Measurements from ENCODE around the gene FRMD3. TPM values are rescaled to one million over a fixed set of nuclear protein-coding genes. Genes with fewer than 3 reads are reported as not detected.
A peak's percentile ranks its signal among the peaks of the same experiment; 100 is the strongest.

Gene FRMD3
- total and polyA plus RNA-seq, 8 donors = 1.0 to 3.7 (median 2.3) TPM

GRCh38 chr9:83304686-83305085 is 233.5 kb downstream of the FRMD3 start:
- TF ChIP-seq, protein P1, sequence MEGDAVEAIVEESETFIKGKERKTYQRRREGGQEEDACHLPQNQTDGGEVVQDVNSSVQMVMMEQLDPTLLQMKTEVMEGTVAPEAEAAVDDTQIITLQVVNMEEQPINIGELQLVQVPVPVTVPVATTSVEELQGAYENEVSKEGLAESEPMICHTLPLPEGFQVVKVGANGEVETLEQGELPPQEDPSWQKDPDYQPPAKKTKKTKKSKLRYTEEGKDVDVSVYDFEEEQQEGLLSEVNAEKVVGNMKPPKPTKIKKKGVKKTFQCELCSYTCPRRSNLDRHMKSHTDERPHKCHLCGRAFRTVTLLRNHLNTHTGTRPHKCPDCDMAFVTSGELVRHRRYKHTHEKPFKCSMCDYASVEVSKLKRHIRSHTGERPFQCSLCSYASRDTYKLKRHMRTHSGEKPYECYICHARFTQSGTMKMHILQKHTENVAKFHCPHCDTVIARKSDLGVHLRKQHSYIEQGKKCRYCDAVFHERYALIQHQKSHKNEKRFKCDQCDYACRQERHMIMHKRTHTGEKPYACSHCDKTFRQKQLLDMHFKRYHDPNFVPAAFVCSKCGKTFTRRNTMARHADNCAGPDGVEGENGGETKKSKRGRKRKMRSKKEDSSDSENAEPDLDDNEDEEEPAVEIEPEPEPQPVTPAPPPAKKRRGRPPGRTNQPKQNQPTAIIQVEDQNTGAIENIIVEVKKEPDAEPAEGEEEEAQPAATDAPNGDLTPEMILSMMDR (IDR thresholded peaks at IDR 0.05) = no peak
- peaks cover 0 to 2% of the 10 kb centered on the region in 2 donors for H3K4me1 ChIP-seq
- no peak overlapping the region for H3K27ac ChIP-seq
- H3K9me3 ChIP-seq = no peaks in the 10 kb centered on the region
- ATAC-seq = peak; percentile 78
- intact Hi-C loops (cut with DNase I) = no loop called here
- no peaks in the 10 kb centered on the region for H3K27me3 ChIP-seq
- peak in 3 of 4 donors; percentile 60 to 93 (median 91) for DNase-seq
- H3K4me3 ChIP-seq = no peak overlapping the region
- no peaks in the 10 kb centered on the region for H3K36me3 ChIP-seq

DNA sequence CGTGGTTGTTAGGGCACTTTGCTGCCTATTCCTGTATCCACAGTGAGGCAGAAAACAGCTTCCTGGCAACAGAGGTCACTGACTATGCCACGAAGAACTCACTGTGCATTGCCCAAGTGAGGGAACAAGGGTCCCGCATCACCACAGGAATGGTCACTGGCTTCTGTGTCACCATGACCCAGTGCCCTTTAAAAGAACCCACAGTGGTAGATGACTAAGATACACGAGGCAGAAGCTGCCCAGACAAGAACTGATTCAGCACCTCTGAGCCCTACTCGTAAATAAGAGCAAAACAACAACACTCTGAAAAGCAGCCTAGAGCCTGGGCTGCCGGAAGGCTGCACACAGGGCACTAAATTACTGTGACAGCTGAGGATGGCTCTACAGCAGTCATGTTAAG is 238.6 kb downstream of the FRMD3 start:
- ATAC-seq = peak; percentile 49
- Histone ChIP-seq H3K27ac (peak overlapping the region in 1 of 2 donors; percentile 21), H3K4me3 (no peak overlapping the region), H3K4me1 (no peaks in the 10 kb centered on the region), H3K9me3 (no peaks in the 10 kb centered on the region), H3K36me3 (peaks cover 0 to 12% of the 10 kb centered on the region in 2 donors), H3K27me3 (no peaks in the 10 kb centered on the region)
- TF ChIP-seq, protein P1 (IDR thresholded peaks at IDR 0.05) = no peak
- peak in 1 of 4 donors; percentile 42 for DNase-seq
- intact Hi-C loops (cut with DNase I) = no loop called here

- no peaks in the 10 kb centered on the region for H3K9me3 ChIP-seq
- H3K4me1 ChIP-seq = no peaks in the 10 kb centered on the region
- peaks cover 0 to 12% of the 10 kb centered on the region in 2 donors for H3K36me3 ChIP-seq
- no peak overlapping the region for H3K4me3 ChIP-seq
- H3K27me3 ChIP-seq = no peaks in the 10 kb centered on the region
- intact Hi-C loops (cut with DNase I) = no loop called here
- TF ChIP-seq, protein P1 (IDR thresholded peaks at IDR 0.05) = no peak
- DNase-seq (no peak), ATAC-seq (no peak)
- peak overlapping the region in 1 of 2 donors; percentile 21 for H3K27ac ChIP-seq
Observed at GRCh38 chr9:83299094-83299493, 239.1 kb downstream of the FRMD3 start.

DNA sequence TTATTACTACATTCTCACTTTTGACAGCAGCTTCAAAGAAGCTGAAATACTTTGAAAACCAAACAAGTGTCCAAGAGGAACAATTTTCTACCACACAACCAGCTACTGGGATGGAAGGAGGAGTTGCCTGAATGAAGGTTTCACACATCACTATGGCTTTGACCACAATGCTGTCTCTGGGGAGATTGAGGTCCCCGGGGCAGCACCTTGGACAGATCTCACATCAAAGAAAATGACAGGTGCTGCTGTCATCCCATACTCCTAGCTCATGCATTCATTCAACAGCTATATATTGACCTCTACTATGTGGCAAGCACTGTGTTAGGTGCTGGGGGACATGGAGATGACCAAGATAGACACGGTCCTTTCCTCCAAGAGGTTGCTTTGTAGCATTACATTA is 242.1 kb downstream of the FRMD3 start:
- no peaks in the 10 kb centered on the region for H3K9me3 ChIP-seq
- TF ChIP-seq, protein P1 (IDR thresholded peaks at IDR 0.05) = no peak
- DNase-seq (no peak), ATAC-seq (no peak)
- peaks cover 0 to 12% of the 10 kb centered on the region in 2 donors for H3K36me3 ChIP-seq
- H3K27me3 ChIP-seq = no peaks in the 10 kb centered on the region
- no peak overlapping the region for H3K27ac ChIP-seq
- H3K4me1 ChIP-seq = no peaks in the 10 kb centered on the region
- intact Hi-C loops (cut with DNase I) = no loop called here
- no peak overlapping the region for H3K4me3 ChIP-seq

DNA sequence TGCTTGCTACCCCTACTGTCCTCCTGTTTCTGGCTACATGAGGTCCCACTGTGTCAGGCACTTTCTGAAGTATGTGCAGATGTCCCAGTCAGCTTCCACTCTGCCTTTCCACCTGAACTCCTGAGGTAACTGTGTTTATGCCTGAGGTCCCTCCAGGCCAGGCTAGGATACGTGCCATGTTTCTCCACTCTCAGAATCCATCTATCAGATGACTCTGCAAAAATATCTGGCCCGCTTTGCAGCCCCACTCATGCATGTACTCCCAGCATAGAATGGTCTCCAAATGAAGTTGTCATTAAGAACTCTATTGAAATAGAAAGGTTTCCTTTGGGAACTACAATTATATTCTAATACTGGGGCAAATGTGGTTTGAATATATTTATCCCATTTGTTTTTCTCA is 243.4 kb downstream of the FRMD3 start:
- intact Hi-C loops (cut with DNase I) = no loop called here
- H3K4me3 ChIP-seq = no peak overlapping the region
- H3K9me3 ChIP-seq = no peaks in the 10 kb centered on the region
- peaks cover 0 to 12% of the 10 kb centered on the region in 2 donors for H3K36me3 ChIP-seq
- H3K27me3 ChIP-seq = no peaks in the 10 kb centered on the region
- ATAC-seq = no peak
- H3K27ac ChIP-seq = no peak overlapping the region
- no peaks in the 10 kb centered on the region for H3K4me1 ChIP-seq
- TF ChIP-seq, protein P1 (IDR thresholded peaks at IDR 0.05) = no peak
- DNase-seq = no peak

Data from left lung (tissue), 10 donors.